ENCODE measurements around the gene IFI27L1.

IFI27L1 gene

DNA sequence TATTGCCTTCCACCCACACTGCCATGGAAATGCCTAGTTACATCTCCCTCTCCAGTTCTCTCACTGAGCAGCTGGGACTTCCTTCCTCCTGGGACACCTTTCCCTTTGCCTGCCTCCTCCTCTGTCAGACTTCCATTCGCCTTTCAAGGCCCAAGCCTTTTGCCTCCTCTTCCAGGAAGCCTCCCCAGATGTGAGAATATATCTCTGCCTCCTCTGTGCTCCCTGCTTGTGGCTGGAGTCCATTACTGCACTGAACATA is 45.2 kb downstream of the IFI27L1 start:
- TF ChIP-seq, protein P1, sequence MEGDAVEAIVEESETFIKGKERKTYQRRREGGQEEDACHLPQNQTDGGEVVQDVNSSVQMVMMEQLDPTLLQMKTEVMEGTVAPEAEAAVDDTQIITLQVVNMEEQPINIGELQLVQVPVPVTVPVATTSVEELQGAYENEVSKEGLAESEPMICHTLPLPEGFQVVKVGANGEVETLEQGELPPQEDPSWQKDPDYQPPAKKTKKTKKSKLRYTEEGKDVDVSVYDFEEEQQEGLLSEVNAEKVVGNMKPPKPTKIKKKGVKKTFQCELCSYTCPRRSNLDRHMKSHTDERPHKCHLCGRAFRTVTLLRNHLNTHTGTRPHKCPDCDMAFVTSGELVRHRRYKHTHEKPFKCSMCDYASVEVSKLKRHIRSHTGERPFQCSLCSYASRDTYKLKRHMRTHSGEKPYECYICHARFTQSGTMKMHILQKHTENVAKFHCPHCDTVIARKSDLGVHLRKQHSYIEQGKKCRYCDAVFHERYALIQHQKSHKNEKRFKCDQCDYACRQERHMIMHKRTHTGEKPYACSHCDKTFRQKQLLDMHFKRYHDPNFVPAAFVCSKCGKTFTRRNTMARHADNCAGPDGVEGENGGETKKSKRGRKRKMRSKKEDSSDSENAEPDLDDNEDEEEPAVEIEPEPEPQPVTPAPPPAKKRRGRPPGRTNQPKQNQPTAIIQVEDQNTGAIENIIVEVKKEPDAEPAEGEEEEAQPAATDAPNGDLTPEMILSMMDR (IDR thresholded peaks at IDR 0.05): no peak
- DNase-seq: no peak
- intact Hi-C loops (cut with DNase I; ENCODE audit: low total_unique reads): no loop called here
- Histone ChIP-seq H3K36me3 (peaks cover 0 to 16% (median 0%) of the 10 kb centered on the region in 3 donors), H3K9me3 (no peaks in the 10 kb centered on the region), H3K4me3 (no peak overlapping the region), H3K27ac (no peak overlapping the region), H3K27me3 (peaks cover 0 to under 1% of the 10 kb centered on the region in 2 donors), H3K4me1 (peaks cover 0 to 25% (median 17%) of the 10 kb centered on the region in 4 donors)

- intact Hi-C loops (cut with DNase I; ENCODE audit: low total_unique reads): no loop called here
- DNase-seq: no peak
- Histone ChIP-seq H3K36me3 (peaks cover 0 to 16% (median 0%) of the 10 kb centered on the region in 3 donors), H3K4me3 (no peak overlapping the region), H3K4me1 (peaks cover 0 to 21% (median 16%) of the 10 kb centered on the region in 4 donors), H3K27ac (no peak overlapping the region), H3K27me3 (peaks cover 0 to 5% of the 10 kb centered on the region in 2 donors), H3K9me3 (no peaks in the 10 kb centered on the region)
- TF ChIP-seq, protein P1 (IDR thresholded peaks at IDR 0.05): no peak
Observed at GRCh38 chr14:94126800-94127199, 45.7 kb downstream of the IFI27L1 start.

GRCh38 chr14:94127330-94127729 is 46.2 kb downstream of the IFI27L1 start:
- DNase-seq: no peak
- TF ChIP-seq, protein P1 (IDR thresholded peaks at IDR 0.05): no peak
- Histone ChIP-seq H3K4me1 (peaks cover 0 to 21% (median 16%) of the 10 kb centered on the region in 4 donors), H3K4me3 (no peak overlapping the region), H3K36me3 (peaks cover 0 to 16% (median 0%) of the 10 kb centered on the region in 3 donors), H3K27ac (no peak overlapping the region), H3K27me3 (peaks cover 0 to 5% of the 10 kb centered on the region in 2 donors), H3K9me3 (no peaks in the 10 kb centered on the region)
- intact Hi-C loops (cut with DNase I; ENCODE audit: low total_unique reads): no loop called here

GRCh38 chr14:94128216-94128839 is 47.2 kb downstream of the IFI27L1 start:
- H3K27me3 ChIP-seq: peaks cover 0 to 5% of the 10 kb centered on the region in 2 donors
- no peaks in the 10 kb centered on the region for H3K9me3 ChIP-seq
- DNase-seq: no peak
- peaks cover 0 to 21% (median 16%) of the 10 kb centered on the region in 4 donors for H3K4me1 ChIP-seq
- peaks cover 0 to 16% (median 0%) of the 10 kb centered on the region in 3 donors for H3K36me3 ChIP-seq
- TF ChIP-seq, protein P1 (IDR thresholded peaks at IDR 0.05): no peak
- H3K4me3 ChIP-seq: peak overlapping the region in 1 of 2 donors; percentile 53
- intact Hi-C loops (cut with DNase I; ENCODE audit: low total_unique reads): no loop called here
- H3K27ac ChIP-seq: peak overlapping the region in 1 of 2 donors; percentile 78

DNA sequence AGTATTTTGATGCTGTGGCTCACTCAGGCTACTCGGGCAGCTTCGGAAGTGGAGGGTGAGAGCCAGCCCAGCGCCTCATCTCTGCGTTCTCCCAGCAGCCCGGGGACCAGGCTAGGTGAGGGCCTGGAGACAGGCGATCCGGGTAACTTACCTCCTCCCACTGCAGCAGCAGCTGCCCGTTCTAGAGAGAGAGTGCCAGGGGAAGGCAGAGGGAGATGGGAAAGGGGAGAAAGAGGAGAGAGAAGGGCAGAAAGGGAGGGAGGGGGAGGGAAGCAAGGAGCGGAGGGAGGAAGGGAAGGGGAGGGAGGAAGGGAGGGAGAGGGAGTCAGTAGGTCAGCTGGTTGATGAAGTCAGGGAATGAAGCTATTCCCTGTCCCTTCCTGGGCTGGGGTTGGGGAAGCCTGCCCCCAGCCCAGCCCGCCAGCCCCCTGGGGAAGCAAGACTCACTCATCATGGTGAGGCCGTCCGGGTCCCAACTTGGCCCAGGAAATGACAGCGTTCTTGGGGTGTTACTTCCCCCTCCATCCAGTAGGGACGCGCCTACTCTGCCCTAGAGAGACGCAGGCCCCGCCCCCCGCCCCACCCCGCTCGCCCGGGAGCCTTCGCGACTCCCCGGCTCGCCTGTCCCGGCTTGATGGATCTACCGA is 48.1 kb downstream of the IFI27L1 start, which contains the start of gene IFI27L2:
Gene IFI27L2, minus strand, starts transcription at position 494 of the 647 bp plus-strand sequence. Its CDS starts 40 bp downstream, at position 454.
- H3K27me3 ChIP-seq: peaks cover 0 to 5% of the 10 kb centered on the region in 2 donors
- peaks cover 0 to 16% (median 0%) of the 10 kb centered on the region in 3 donors for H3K36me3 ChIP-seq
- H3K9me3 ChIP-seq: no peaks in the 10 kb centered on the region
- peak within 1 kb of the TSS; percentile 53 to 57 for H3K4me3 ChIP-seq
- peak; percentile 74 to 88 for DNase-seq
- TF ChIP-seq, protein P1 (IDR thresholded peaks at IDR 0.05): peak; percentile 30 to 42
- intact Hi-C loops (cut with DNase I; ENCODE audit: low total_unique reads): no loop called here
- H3K27ac ChIP-seq: peak within 1 kb of the TSS; percentile 75 to 78
- peaks cover 0 to 21% (median 16%) of the 10 kb centered on the region in 4 donors for H3K4me1 ChIP-seq

Measured in tibial artery (tissue), 4 donors.